Epidermal melanocyte (primary cell): Measurements from ENCODE around the gene QPCTL.
"Not testable (repeated sequence)": the region's sequence is repeated elsewhere in the genome, so short reads cannot be mapped to it uniquely, and the experiment has no call there.

Experiments used
- DNase-seq: peaks from one replicate; pipeline ENCODE4 v3.0.0; 2011; ENCODE audit warnings: low spot score; ENCODE audit not compliant: insufficient read length

Gene QPCTL

GRCh38 chr19:45716359-45717130 lies 24.1 kb downstream of the QPCTL start:
- DNase-seq: peak; percentile 35

- peak; percentile 99 for DNase-seq
These were observed 24.9 kb downstream of the QPCTL start for GRCh38 chr19:45717131-45717982.

GRCh38 chr19:45717983-45718650 lies 25.7 kb downstream of the QPCTL start:
- DNase-seq: no peak

GRCh38 chr19:45720065-45720464 lies 27.6 kb downstream of the QPCTL start:
- not testable (repeated sequence) for DNase-seq

- DNase-seq: not testable (repeated sequence)
These were observed 36.2 kb downstream of the QPCTL start for GRCh38 chr19:45728683-45729082.

- no peak for DNase-seq
These were observed 37.4 kb downstream of the QPCTL start for GRCh38 chr19:45729800-45730290.

- peak; percentile 96 for DNase-seq
These were observed 38.2 kb downstream of the QPCTL start, which contains the start of gene FBXO46 for GRCh38 chr19:45730368-45731288. Gene FBXO46, minus strand, starts transcription at chr19:45730896. Its CDS starts 17,401 bp downstream, at chr19:45713495.

- no peak for DNase-seq
These were observed 40.8 kb downstream of the QPCTL start, which contains the start of gene MEIOSIN for GRCh38 chr19:45733160-45733810. Gene MEIOSIN, plus strand, starts transcription at chr19:45733439. Its CDS starts 1,938 bp downstream, at chr19:45735377.

GRCh38 chr19:45739498-45740439 lies 47.3 kb downstream of the QPCTL start:
- DNase-seq: no peak

- DNase-seq: no peak
These were observed 50.5 kb downstream of the QPCTL start for GRCh38 chr19:45742969-45743368.

- no peak for DNase-seq
These were observed 53.1 kb downstream of the QPCTL start for GRCh38 chr19:45745606-45746005.

- no peak for DNase-seq
These were observed 54.4 kb downstream of the QPCTL start for GRCh38 chr19:45746866-45747265.

- DNase-seq: no peak
These were observed 55.0 kb downstream of the QPCTL start for GRCh38 chr19:45747513-45747912.

GRCh38 chr19:45751483-45751882 lies 59.0 kb downstream of the QPCTL start:
- DNase-seq: not testable (repeated sequence)

GRCh38 chr19:45752639-45753038 lies 60.2 kb downstream of the QPCTL start:
- DNase-seq: no peak

GRCh38 chr19:45753548-45753947 lies 61.1 kb downstream of the QPCTL start:
- no peak for DNase-seq
